NCI-H446 treated with DMSO at 0.1 percent for 48 hours (cell line): ENCODE data around the gene HMCN1.

Experiments used
- DNase-seq: peaks from one replicate; lab custom pipeline; 2025; lab: John Stamatoyannopoulos, UW

HMCN1 gene

GRCh38 chr1:185804608-185805007 is 70.4 kb downstream of the HMCN1 start:
- no peak for DNase-seq

GRCh38 chr1:185807275-185807674 is 73.1 kb downstream of the HMCN1 start:
- no peak for DNase-seq

- DNase-seq: no peak
These were observed 74.4 kb downstream of the HMCN1 start for GRCh38 chr1:185808631-185809030.

GRCh38 chr1:185811073-185811709 is 77.0 kb downstream of the HMCN1 start:
- DNase-seq: no peak

- DNase-seq: no peak
These were observed 78.7 kb downstream of the HMCN1 start for GRCh38 chr1:185812934-185813333.

GRCh38 chr1:185813401-185813979 is 79.3 kb downstream of the HMCN1 start:
- peak; percentile 76 for DNase-seq

GRCh38 chr1:185816460-185816859 is 82.3 kb downstream of the HMCN1 start:
- no peak for DNase-seq

GRCh38 chr1:185819798-185820197 is 85.6 kb downstream of the HMCN1 start:
- DNase-seq: no peak

- peak; percentile 65 for DNase-seq
These were observed 87.6 kb downstream of the HMCN1 start for GRCh38 chr1:185821612-185822385.

- no peak for DNase-seq
These were observed 89.3 kb downstream of the HMCN1 start for GRCh38 chr1:185823467-185823866.

GRCh38 chr1:185824106-185824505 is 89.9 kb downstream of the HMCN1 start:
- no peak for DNase-seq

GRCh38 chr1:185825556-185825955 is 91.4 kb downstream of the HMCN1 start:
- no peak for DNase-seq

- DNase-seq: no peak
These were observed 100.2 kb downstream of the HMCN1 start for GRCh38 chr1:185834371-185834905.

- no peak for DNase-seq
These were observed 101.0 kb downstream of the HMCN1 start for GRCh38 chr1:185835191-185835590.

GRCh38 chr1:185837711-185838110 is 103.5 kb downstream of the HMCN1 start:
- no peak for DNase-seq

- DNase-seq: no peak
These were observed 103.9 kb downstream of the HMCN1 start for GRCh38 chr1:185838111-185838510.

GRCh38 chr1:185840880-185841279 is 106.7 kb downstream of the HMCN1 start:
- DNase-seq: no peak

- DNase-seq: no peak
These were observed 109.2 kb downstream of the HMCN1 start for GRCh38 chr1:185843297-185843869.

GRCh38 chr1:185843986-185844385 is 109.8 kb downstream of the HMCN1 start:
- no peak for DNase-seq

GRCh38 chr1:185846672-185847444 is 112.7 kb downstream of the HMCN1 start:
- no peak for DNase-seq

GRCh38 chr1:185849014-185849413 is 114.8 kb downstream of the HMCN1 start:
- DNase-seq: no peak

- no peak for DNase-seq
These were observed 116.2 kb downstream of the HMCN1 start for GRCh38 chr1:185850366-185850765.
